ENCODE measurements around the gene SMIM38.

Gene SMIM38

DNA sequence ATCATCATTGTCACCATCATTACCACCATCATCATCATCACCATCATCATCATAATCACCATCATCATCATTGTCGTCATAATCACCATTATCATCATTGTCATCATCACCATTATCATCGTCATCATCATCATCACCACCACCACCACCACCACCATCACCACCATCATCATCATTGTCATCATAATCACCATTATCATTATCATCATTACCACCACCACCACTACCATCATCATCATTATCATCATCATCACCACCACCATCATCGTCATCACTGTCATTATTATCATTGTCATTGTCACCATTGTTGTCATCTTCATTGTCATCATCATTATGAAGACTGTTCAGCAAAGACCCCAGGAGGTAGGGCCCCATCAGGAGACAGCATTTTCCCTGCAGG, 33.3 kb downstream of the SMIM38 start:
- H3K36me3 Mint-ChIP-seq (ENCODE audit: insufficient read depth) = peaks cover 1% of the 10 kb centered on the region
- DNase-seq (ENCODE audit: low spot score in 2 of 2) = no peak
- no peak for ATAC-seq (replicated peaks; ENCODE audit: extremely low read depth, poor library complexity, severe bottlenecking)
- H3K9me3 Mint-ChIP-seq = peaks cover 14% of the 10 kb centered on the region
- H3K4me1 Mint-ChIP-seq = no peaks in the 10 kb centered on the region
- H3K27me3 Mint-ChIP-seq = peaks cover under 1% of the 10 kb centered on the region
- no peak overlapping the region for H3K27ac Mint-ChIP-seq (ENCODE audit: low read depth)
- H3K4me3 Mint-ChIP-seq = no peak overlapping the region

DNA sequence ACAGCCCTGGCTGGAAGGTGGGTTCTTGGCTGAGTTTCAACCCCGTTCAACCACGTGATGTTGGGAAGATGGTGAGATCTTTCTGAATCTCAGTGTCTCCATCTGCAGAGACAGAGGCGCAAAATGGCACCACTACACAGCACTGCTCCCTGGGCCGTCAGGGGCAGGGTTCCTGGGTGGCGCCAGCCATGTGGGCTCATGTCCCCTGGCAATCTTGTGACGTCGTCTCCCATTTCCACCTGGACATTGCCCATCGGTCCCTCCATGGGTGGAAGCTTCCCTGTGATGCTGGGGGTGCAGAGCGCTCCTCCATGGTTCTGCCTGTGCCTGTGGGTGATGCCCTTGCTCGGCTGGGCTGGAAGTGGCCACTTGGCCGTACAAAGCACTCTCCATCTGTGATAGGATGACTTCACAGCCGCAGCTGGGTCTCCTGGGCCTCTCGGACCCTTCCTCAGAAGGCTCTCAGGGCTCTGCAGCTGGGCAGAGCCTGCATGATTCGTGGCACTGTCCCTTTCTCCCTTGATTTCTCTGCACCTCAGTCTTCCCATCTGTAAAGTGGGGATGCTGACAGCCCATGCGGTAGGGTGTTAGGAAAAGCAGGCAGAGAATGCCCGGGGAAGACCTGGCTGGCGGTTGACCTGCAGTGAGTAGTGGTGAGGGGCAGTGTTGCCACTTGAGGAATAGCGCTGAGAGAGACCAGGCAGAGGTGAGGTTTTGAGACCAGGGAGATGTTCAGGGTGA, 35.2 kb downstream of the SMIM38 start:
- H3K36me3 Mint-ChIP-seq (ENCODE audit: insufficient read depth) = peaks cover 1% of the 10 kb centered on the region
- ATAC-seq (replicated peaks; ENCODE audit: extremely low read depth, poor library complexity, severe bottlenecking) = no peak

GRCh38 chr11:69192301-69192721, 36.6 kb downstream of the SMIM38 start:
- Mint-ChIP-seq H3K36me3 (ENCODE audit: insufficient read depth) (peaks cover under 1% of the 10 kb centered on the region), H3K27me3 (no peaks in the 10 kb centered on the region), H3K4me1 (no peaks in the 10 kb centered on the region), H3K9me3 (peaks cover 25% of the 10 kb centered on the region), H3K27ac (ENCODE audit: low read depth) (no peak overlapping the region), H3K4me3 (no peak overlapping the region)
- ATAC-seq (replicated peaks; ENCODE audit: extremely low read depth, poor library complexity, severe bottlenecking) (no peak), DNase-seq (ENCODE audit: low spot score in 2 of 2) (no peak)

More for the DNA sequence above, 35.2 kb downstream of the SMIM38 start:
- Mint-ChIP-seq H3K27me3 (no peaks in the 10 kb centered on the region), H3K4me3 (no peak overlapping the region), H3K27ac (ENCODE audit: low read depth) (no peak overlapping the region), H3K4me1 (no peaks in the 10 kb centered on the region), H3K9me3 (peaks cover 25% of the 10 kb centered on the region)
- DNase-seq (ENCODE audit: low spot score in 2 of 2) = no peak

- H3K27me3 Mint-ChIP-seq = no peaks in the 10 kb centered on the region
- no peaks in the 10 kb centered on the region for H3K4me1 Mint-ChIP-seq
- DNase-seq (ENCODE audit: low spot score in 2 of 2) (no peak), ATAC-seq (replicated peaks; ENCODE audit: extremely low read depth, poor library complexity, severe bottlenecking) (no peak)
- H3K4me3 Mint-ChIP-seq = no peak overlapping the region
- H3K36me3 Mint-ChIP-seq (ENCODE audit: insufficient read depth) = no peaks in the 10 kb centered on the region
- no peak overlapping the region for H3K27ac Mint-ChIP-seq (ENCODE audit: low read depth)
- peaks cover 21% of the 10 kb centered on the region for H3K9me3 Mint-ChIP-seq
Observed at GRCh38 chr11:69193151-69193550, 37.4 kb downstream of the SMIM38 start.

DNA sequence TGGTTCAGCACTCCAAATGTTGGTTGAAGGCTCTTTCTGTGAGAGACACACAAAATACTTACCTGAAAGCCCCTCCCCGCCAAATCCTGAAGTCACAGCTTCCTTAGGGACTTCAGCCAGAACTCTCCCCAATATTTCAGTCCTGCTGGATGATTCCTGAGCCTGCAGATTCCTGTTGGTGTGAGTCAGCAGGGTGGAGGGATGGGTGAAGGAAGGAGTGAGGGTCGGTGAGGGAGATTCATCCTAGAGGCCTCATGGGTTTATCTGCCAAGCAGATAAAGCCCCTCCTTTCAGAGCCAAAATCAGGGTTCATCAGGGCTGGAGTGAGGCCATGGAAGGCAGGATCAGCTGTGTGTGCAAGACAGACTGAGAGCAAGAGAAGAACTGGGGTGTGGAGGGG, 37.9 kb downstream of the SMIM38 start:
- Mint-ChIP-seq H3K4me3 (no peak overlapping the region), H3K4me1 (no peaks in the 10 kb centered on the region), H3K27ac (ENCODE audit: low read depth) (no peak overlapping the region), H3K9me3 (peaks cover 18% of the 10 kb centered on the region), H3K27me3 (no peaks in the 10 kb centered on the region), H3K36me3 (ENCODE audit: insufficient read depth) (no peaks in the 10 kb centered on the region)
- no peak for ATAC-seq (replicated peaks; ENCODE audit: extremely low read depth, poor library complexity, severe bottlenecking)
- DNase-seq (ENCODE audit: low spot score in 2 of 2) = no peak

GRCh38 chr11:69194396-69194795, 38.7 kb downstream of the SMIM38 start:
- no peaks in the 10 kb centered on the region for H3K27me3 Mint-ChIP-seq
- H3K27ac Mint-ChIP-seq (ENCODE audit: low read depth) = no peak overlapping the region
- H3K9me3 Mint-ChIP-seq = peaks cover 11% of the 10 kb centered on the region
- no peaks in the 10 kb centered on the region for H3K36me3 Mint-ChIP-seq (ENCODE audit: insufficient read depth)
- no peak overlapping the region for H3K4me3 Mint-ChIP-seq
- H3K4me1 Mint-ChIP-seq = no peaks in the 10 kb centered on the region
- ATAC-seq (replicated peaks; ENCODE audit: extremely low read depth, poor library complexity, severe bottlenecking) (no peak), DNase-seq (ENCODE audit: low spot score in 2 of 2) (no peak)

GRCh38 chr11:69194956-69195355, 39.2 kb downstream of the SMIM38 start:
- Mint-ChIP-seq H3K4me3 (no peak overlapping the region), H3K27me3 (no peaks in the 10 kb centered on the region), H3K4me1 (no peaks in the 10 kb centered on the region), H3K27ac (ENCODE audit: low read depth) (no peak overlapping the region), H3K36me3 (ENCODE audit: insufficient read depth) (no peaks in the 10 kb centered on the region), H3K9me3 (peaks cover 11% of the 10 kb centered on the region)
- ATAC-seq (replicated peaks; ENCODE audit: extremely low read depth, poor library complexity, severe bottlenecking) (no peak), DNase-seq (ENCODE audit: low spot score in 2 of 2) (no peak)

DNA sequence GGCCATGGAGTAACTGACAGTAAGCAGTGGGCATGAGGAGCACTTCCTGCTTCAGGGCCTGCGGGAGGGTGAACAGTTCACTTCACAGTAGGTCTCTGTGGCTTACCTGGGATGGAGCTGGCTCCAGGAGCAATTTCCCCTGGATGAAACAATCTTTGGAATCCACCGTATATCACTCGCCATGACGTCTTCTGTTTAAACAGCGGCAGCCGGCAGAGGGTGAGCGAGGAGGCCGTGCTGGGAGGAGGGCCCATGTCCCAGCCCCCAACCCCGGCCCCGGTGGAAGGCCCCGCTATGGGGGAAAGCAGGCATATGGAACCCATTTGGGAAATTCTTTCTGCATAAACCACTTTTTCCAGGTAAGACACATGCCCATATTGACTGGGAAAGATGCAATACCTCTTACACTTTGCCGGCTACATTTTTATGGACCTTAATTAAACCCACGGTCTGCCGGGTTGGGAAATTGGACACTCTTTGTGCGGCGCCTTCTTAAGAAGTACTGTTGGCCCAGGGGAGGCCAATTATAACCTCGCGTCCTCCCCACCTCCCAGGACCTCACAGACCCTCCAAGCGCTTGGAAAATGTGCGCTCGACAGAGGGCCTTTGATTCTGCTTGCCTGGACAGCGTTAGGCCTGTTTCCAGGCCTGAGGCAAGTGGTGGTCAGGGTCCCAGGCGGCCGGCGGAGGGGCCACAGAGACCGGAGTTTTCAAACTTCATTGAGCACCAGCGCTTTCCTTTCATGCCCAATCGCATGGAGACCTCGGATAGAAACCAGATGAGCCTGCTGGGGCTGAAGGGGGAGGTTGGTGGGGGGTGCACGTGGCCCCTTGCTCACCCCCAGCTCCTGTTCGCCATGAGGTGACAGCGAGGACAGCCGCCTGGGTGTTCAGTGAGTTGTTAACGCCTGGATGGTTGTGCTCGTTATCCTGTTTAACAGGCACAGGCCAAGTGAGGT, 40.4 kb downstream of the SMIM38 start:
- Mint-ChIP-seq H3K4me3 (no peak overlapping the region), H3K27me3 (no peaks in the 10 kb centered on the region)
- no peak for ATAC-seq (replicated peaks; ENCODE audit: extremely low read depth, poor library complexity, severe bottlenecking)

GRCh38 chr11:69196783-69197169, 41.0 kb downstream of the SMIM38 start:
- Mint-ChIP-seq H3K4me1 (no peaks in the 10 kb centered on the region), H3K27me3 (no peaks in the 10 kb centered on the region), H3K27ac (ENCODE audit: low read depth) (no peak overlapping the region), H3K36me3 (ENCODE audit: insufficient read depth) (no peaks in the 10 kb centered on the region), H3K4me3 (no peak overlapping the region), H3K9me3 (peaks cover 11% of the 10 kb centered on the region)
- no peak for DNase-seq (ENCODE audit: low spot score in 2 of 2)
- no peak for ATAC-seq (replicated peaks; ENCODE audit: extremely low read depth, poor library complexity, severe bottlenecking)

More for the DNA sequence above, 40.4 kb downstream of the SMIM38 start:
- Mint-ChIP-seq H3K27ac (ENCODE audit: low read depth) (no peak overlapping the region), H3K9me3 (peaks cover 11% of the 10 kb centered on the region), H3K36me3 (ENCODE audit: insufficient read depth) (no peaks in the 10 kb centered on the region), H3K4me1 (no peaks in the 10 kb centered on the region)
- DNase-seq (ENCODE audit: low spot score in 2 of 2) = no peak

GRCh38 chr11:69198891-69199582, 43.3 kb downstream of the SMIM38 start:
- ATAC-seq (replicated peaks; ENCODE audit: extremely low read depth, poor library complexity, severe bottlenecking) (no peak), DNase-seq (ENCODE audit: low spot score in 2 of 2) (no peak)
- H3K4me3 Mint-ChIP-seq = no peak overlapping the region
- peaks cover 11% of the 10 kb centered on the region for H3K9me3 Mint-ChIP-seq
- H3K27ac Mint-ChIP-seq (ENCODE audit: low read depth) = no peak overlapping the region
- no peaks in the 10 kb centered on the region for H3K4me1 Mint-ChIP-seq
- no peaks in the 10 kb centered on the region for H3K27me3 Mint-ChIP-seq
- no peaks in the 10 kb centered on the region for H3K36me3 Mint-ChIP-seq (ENCODE audit: insufficient read depth)

- DNase-seq (ENCODE audit: low spot score in 2 of 2) (no peak), ATAC-seq (replicated peaks; ENCODE audit: extremely low read depth, poor library complexity, severe bottlenecking) (no peak)
- H3K4me3 Mint-ChIP-seq = no peak overlapping the region
- no peak overlapping the region for H3K27ac Mint-ChIP-seq (ENCODE audit: low read depth)
- H3K4me1 Mint-ChIP-seq = no peaks in the 10 kb centered on the region
- H3K27me3 Mint-ChIP-seq = no peaks in the 10 kb centered on the region
- H3K9me3 Mint-ChIP-seq = peaks cover 4% of the 10 kb centered on the region
- no peaks in the 10 kb centered on the region for H3K36me3 Mint-ChIP-seq (ENCODE audit: insufficient read depth)
Observed at GRCh38 chr11:69199583-69200315, 44.0 kb downstream of the SMIM38 start.

Data from central memory CD8-positive, alpha-beta T cell (primary cell).